HCT116 (cell line): ENCODE results near the gene FKBP10.

ENCODE experiments used
- ATF3 ChIP-seq: IDR thresholded peaks from 2 replicates; pipeline ENCODE4 v1.6.1; 2012
- CEBPB ChIP-seq: IDR thresholded peaks from 2 replicates; pipeline ENCODE4 v1.6.1; 2012; ENCODE audit warnings: low read depth
- CTCF ChIP-seq, 3 experiments: fragments of 200-600 bp in 1 of 3; sonication (generic) in 1 of 3; IDR thresholded peaks in 2 of 3; conservative IDR thresholded peaks in 1 of 3; 2 replicates each; pipeline ENCODE4 v1.5.1; 2012 to 2017; ENCODE audit warnings: low read depth in 2 of 3, low read length in 2 of 3, antibody characterized with exemption in 1 of 3, borderline replicate concordance in 1 of 3, control low read depth in 1 of 3, mild to moderate bottlenecking in 1 of 3, mixed read lengths in 1 of 3, mixed run types in 1 of 3, moderate library complexity in 1 of 3; ENCODE audit not compliant: insufficient read depth in 1 of 3
- EZH2 ChIP-seq: fragments of 200-600 bp; sonication (generic); IDR thresholded peaks from 2 replicates; pipeline ENCODE4 v1.6.1; 2017; ENCODE audit warnings: antibody characterized with exemption, mixed run types
- POLR2A ChIP-seq: IDR thresholded peaks from 2 replicates; pipeline ENCODE4 v1.7.0; 2011; ENCODE audit warnings: borderline replicate concordance; ENCODE audit not compliant: insufficient read depth, insufficient read length; ENCODE audit errors: extremely low read depth
- POLR2AphosphoS5 ChIP-seq: IDR thresholded peaks from 2 replicates; pipeline ENCODE4 v1.6.1; 2011; ENCODE audit warnings: mild to moderate bottlenecking, low read depth, low read length, moderate library complexity
- RAD21 ChIP-seq: IDR thresholded peaks from 2 replicates; pipeline ENCODE4 v1.6.1; 2012; ENCODE audit warnings: low read depth, mild to moderate bottlenecking
- REST ChIP-seq: IDR thresholded peaks from 2 replicates; pipeline ENCODE4 v1.6.1; 2012; ENCODE audit warnings: low read depth
- SP1 ChIP-seq: IDR thresholded peaks from 2 replicates; pipeline ENCODE4 v1.6.1; 2012; ENCODE audit warnings: low read depth
- YY1 ChIP-seq: IDR thresholded peaks from 2 replicates; pipeline ENCODE4 v1.6.1; 2011; ENCODE audit warnings: low read length, low read depth, moderate library complexity, mild to moderate bottlenecking; ENCODE audit not compliant: insufficient replicate concordance; ENCODE audit errors: extremely low read depth
- ZNF274 ChIP-seq: fragments of 200-500 bp; sonication (Bioruptor generic); IDR thresholded peaks from 2 replicates; pipeline ENCODE4 v1.6.1; 2014; ENCODE audit warnings: mild to moderate bottlenecking, low read depth, low read length, inconsistent platforms

GRCh38 chr17:41785091-41785858 is 27.5 kb upstream of the FKBP10 start:
- TF ChIP-seq RAD21 (no peak), EZH2 (no peak), POLR2A (no peak), CTCF (IDR thresholded peaks at IDR 0.05 in 2 of 3, conservative IDR thresholded peaks at IDR 0.05 in 1 of 3; ENCODE audit: borderline replicate concordance in 1 of 3, insufficient read depth in 1 of 3, low read depth in 2 of 3, low read length in 2 of 3) (no peak), CEBPB (no peak), POLR2AphosphoS5 (no peak), ZNF274 (no peak), ATF3 (no peak), SP1 (no peak), REST (no peak), YY1 (no peak)
